ENCODE data around the gene KRTAP13-2. TPM values are rescaled to one million over a fixed set of nuclear protein-coding genes. Genes with fewer than 3 reads are reported as not detected.

Gene KRTAP13-2
- total and polyA plus RNA-seq, 2 of the 8 experiments (the other 6 are each of a cell fraction or from before 2014, with no cell fraction given), result not detected

GRCh38 chr21:30340714-30341573 is 31.1 kb downstream of the KRTAP13-2 start (continued):
- TF ChIP-seq KDM1A (IDR thresholded peaks at IDR 0.05; ENCODE audit: borderline replicate concordance, low read length) (no peak), NRF1 (IDR thresholded peaks at IDR 0.05; ENCODE audit: low read depth, low read length) (no peak)

All from H1 (cell line).